PFSK-1 (cell line): ENCODE data around the gene EPHB3.

Source experiments
- POLR2AphosphoS5 ChIP-seq: IDR thresholded peaks from 2 replicates; pipeline ENCODE4 v1.6.1; 2012; ENCODE audit warnings: low read depth, mild to moderate bottlenecking, control low read depth, low read length, moderate library complexity
- REST ChIP-seq, 2 experiments: IDR thresholded peaks; 2 replicates each; pipeline versions ENCODE4 v1.6.1 to v1.8.0; 2011 to 2012; ENCODE audit warnings: low read depth in 2 of 2, low read length in 2 of 2, control low read depth in 1 of 2, inconsistent platforms in 1 of 2, mild to moderate bottlenecking in 1 of 2, moderate library complexity in 1 of 2; ENCODE audit not compliant: insufficient read depth in 1 of 2
- SIN3A ChIP-seq: IDR thresholded peaks from 2 replicates; pipeline ENCODE4 v1.6.1; 2012; ENCODE audit warnings: mild to moderate bottlenecking, low read length, moderate library complexity, borderline replicate concordance; ENCODE audit not compliant: insufficient read depth
- TAF1 ChIP-seq: IDR thresholded peaks from 2 replicates; pipeline ENCODE4 v1.6.1; 2012; ENCODE audit warnings: low read length, control low read depth, borderline replicate concordance; ENCODE audit not compliant: insufficient read depth

GRCh38 chr3:184572633-184573270, 11.2 kb downstream of the EPHB3 start:
- TF ChIP-seq REST (IDR thresholded peaks at IDR 0.05; ENCODE audit: insufficient read depth in 1 of 2, low read depth in 2 of 2, low read length in 2 of 2) (no peak), POLR2AphosphoS5 (no peak), SIN3A (no peak), TAF1 (no peak)
